Gastroesophageal sphincter (tissue), 3 donors: ENCODE data around the gene SIRPD.

Source experiments
- CTCF ChIP-seq, 4 experiments: fragments of 200-600 bp in 2 of 4; fragments of 450-650 bp in 2 of 4; sonication (generic) in 1 of 4; IDR thresholded peaks; one replicate each; pipeline ENCODE4 v1.5.1; 2017 to 2019; ENCODE audit warnings: antibody characterized with exemption in 4 of 4, mild to moderate bottlenecking in 2 of 4, moderate library complexity in 2 of 4
- EP300 ChIP-seq: sonication (generic); formaldehyde crosslinking; IDR thresholded peaks from one replicate; pipeline ENCODE4 v1.6.1; 2017; ENCODE audit warnings: antibody characterized with exemption, mild to moderate bottlenecking
- POLR2A ChIP-seq, 2 donors: fragments of 450-650 bp; IDR thresholded peaks; one replicate each; pipeline ENCODE4 v1.6.1; 2017; ENCODE audit warnings: antibody characterized with exemption in 2 of 2, mild to moderate bottlenecking in 2 of 2, moderate library complexity in 1 of 2
- POLR2AphosphoS5 ChIP-seq: sonication (generic); formaldehyde crosslinking; IDR thresholded peaks from one replicate; pipeline ENCODE4 v1.6.1; 2017; ENCODE audit warnings: antibody characterized with exemption

- TF ChIP-seq CTCF (IDR thresholded peaks at IDR 0.05): no peak
- TF ChIP-seq POLR2A (IDR thresholded peaks at IDR 0.05): no peak
- TF ChIP-seq POLR2AphosphoS5: no peak
- TF ChIP-seq EP300: no peak
These were observed 19.1 kb upstream of the SIRPD start for GRCh38 chr20:1576641-1577040.
